LoVo (cell line): ENCODE data around the gene OR11G2.
"Not testable (repeated sequence)": the region's sequence is repeated elsewhere in the genome, so short reads cannot be mapped to it uniquely, and the experiment has no call there.

Experiments
- DNase-seq: peaks from one replicate; pipeline ENCODE4 v3.0.0-alpha.2; 2016; ENCODE audit warnings: low spot score

Gene OR11G2

GRCh38 chr14:20190596-20190995 is at the start of gene OR11G2:
Gene OR11G2, plus strand, starts transcription at chr14:20190896. Its CDS starts 6,542 bp downstream, at chr14:20197438.
- DNase-seq = no peak

GRCh38 chr14:20143911-20144310 is 46.8 kb upstream of the OR11G2 start:
- DNase-seq = no peak

GRCh38 chr14:20144820-20145219 is 45.9 kb upstream of the OR11G2 start:
- no peak for DNase-seq

GRCh38 chr14:20164462-20164861 is 26.2 kb upstream of the OR11G2 start:
- no peak for DNase-seq

GRCh38 chr14:20167091-20167490 is 23.6 kb upstream of the OR11G2 start:
- DNase-seq = no peak

GRCh38 chr14:20169852-20170251 is 20.8 kb upstream of the OR11G2 start:
- not testable (repeated sequence) for DNase-seq

GRCh38 chr14:20174205-20174604 is 16.5 kb upstream of the OR11G2 start:
- DNase-seq = not testable (repeated sequence)

- DNase-seq = no peak
Measured at GRCh38 chr14:20176330-20176729, 14.4 kb upstream of the OR11G2 start.

- DNase-seq = no peak
Measured at GRCh38 chr14:20177433-20177974, 13.2 kb upstream of the OR11G2 start.

GRCh38 chr14:20179218-20179617 is 11.5 kb upstream of the OR11G2 start:
- DNase-seq = no peak

- no peak for DNase-seq
Measured at GRCh38 chr14:20179880-20180279, 10.8 kb upstream of the OR11G2 start.

GRCh38 chr14:20180486-20180885 is 10.2 kb upstream of the OR11G2 start:
- no peak for DNase-seq

GRCh38 chr14:20184181-20184580 is 6.5 kb upstream of the OR11G2 start:
- DNase-seq = no peak

- DNase-seq = no peak
Measured at GRCh38 chr14:20191396-20191795, 700 bp downstream of the OR11G2 start.

- no peak for DNase-seq
Measured at GRCh38 chr14:20194101-20194500, 3.4 kb downstream of the OR11G2 start.

- DNase-seq = not testable (repeated sequence)
Measured at GRCh38 chr14:20195170-20195569, 4.5 kb downstream of the OR11G2 start.

GRCh38 chr14:20195911-20196310 is 5.2 kb downstream of the OR11G2 start:
- DNase-seq = no peak

GRCh38 chr14:20197459-20197858 is 6.8 kb downstream of the OR11G2 start:
- no peak for DNase-seq

GRCh38 chr14:20198991-20199390 is 8.3 kb downstream of the OR11G2 start:
- DNase-seq = no peak

- DNase-seq = no peak
Measured at GRCh38 chr14:20204721-20205120, 14.0 kb downstream of the OR11G2 start.

- no peak for DNase-seq
Measured at GRCh38 chr14:20209595-20209994, 18.9 kb downstream of the OR11G2 start.

- DNase-seq = not testable (repeated sequence)
Measured at GRCh38 chr14:20212406-20212805, 21.7 kb downstream of the OR11G2 start.

- no peak for DNase-seq
Measured at GRCh38 chr14:20215196-20215595, 24.5 kb downstream of the OR11G2 start.

GRCh38 chr14:20219033-20219432 is 28.3 kb downstream of the OR11G2 start:
- no peak for DNase-seq

- no peak for DNase-seq
Measured at GRCh38 chr14:20223410-20223809, 32.7 kb downstream of the OR11G2 start, which contains the start of gene OR11H6. Gene OR11H6, plus strand, starts transcription at chr14:20223710. Its CDS starts 0 bp downstream, at chr14:20223710.
